D721Med (cell line): ENCODE data around the gene FXYD2.

Experiments
- DNase-seq: peaks from one replicate; pipeline ENCODE4 v3.0.0; 2011; ENCODE audit warnings: low spot score; ENCODE audit not compliant: insufficient read length
- FAIRE-seq: peaks from 2 replicates; lab custom pipeline; 2011; peaks lifted over from hg19 to GRCh38; lab: Jason Lieb, UNC
- CTCF ChIP-seq: IDR thresholded peaks from 2 replicates; pipeline ENCODE4 v1.5.1; 2012; ENCODE audit warnings: mild to moderate bottlenecking, control low read depth; ENCODE audit not compliant: insufficient read depth; ENCODE audit errors: missing control alignments

Gene FXYD2

GRCh38 chr11:117830072-117830471 lies 5.5 kb upstream of the FXYD2 start:
- FAIRE-seq (no peak), DNase-seq (no peak)
- no peak for TF ChIP-seq CTCF

- no peak for FAIRE-seq
- no peak for TF ChIP-seq CTCF
- DNase-seq = no peak
Observed at GRCh38 chr11:117829369-117829725, 4.8 kb upstream of the FXYD2 start.

GRCh38 chr11:117828611-117829368 lies 4.2 kb upstream of the FXYD2 start:
- no peak for DNase-seq
- TF ChIP-seq CTCF = no peak
- FAIRE-seq = no peak

- DNase-seq (no peak), FAIRE-seq (no peak)
- TF ChIP-seq CTCF = no peak
Observed at GRCh38 chr11:117827521-117828511, 3.3 kb upstream of the FXYD2 start.

GRCh38 chr11:117826832-117827231 lies 2.3 kb upstream of the FXYD2 start:
- no peak for TF ChIP-seq CTCF
- DNase-seq (no peak), FAIRE-seq (no peak)

GRCh38 chr11:117826190-117826570 lies 1.6 kb upstream of the FXYD2 start:
- no peak for TF ChIP-seq CTCF
- FAIRE-seq = no peak
- no peak for DNase-seq
